ENCODE data around the gene POP5.
A peak's percentile ranks its signal among the peaks of the same experiment; 100 is the strongest.
"Not testable (repeated sequence)": the region's sequence is repeated elsewhere in the genome, so short reads cannot be mapped to it uniquely, and the experiment has no call there.

POP5 gene

GRCh38 chr12:120580787-120581723, at the start of gene POP5:
POP5 (minus strand) TSS chr12:120581402; CDS start chr12:120581362, 40 bp downstream.
- peaks cover 26% of the 10 kb centered on the region for H3K27me3 ChIP-seq (ENCODE audit: control insufficient read depth, insufficient read depth, low read length)
- peaks cover 34% of the 10 kb centered on the region for H3K36me3 ChIP-seq (ENCODE audit: control insufficient read depth, low read depth, low read length)
- H3K27ac ChIP-seq (ENCODE audit: low read length): no peak within 1 kb of the TSS
- H3K9ac ChIP-seq (ENCODE audit: low read length): peak within 1 kb of the TSS; percentile 82
- peak within 1 kb of the TSS; percentile 88 for H3K4me3 ChIP-seq (ENCODE audit: low read length)
- H3K4me1 ChIP-seq (ENCODE audit: control insufficient read depth, low read depth, low read length): peaks cover 4% of the 10 kb centered on the region
- no peaks in the 10 kb centered on the region for H3K9me3 ChIP-seq (ENCODE audit: control insufficient read depth, low read depth, low read length)

- Histone ChIP-seq H3K4me1 (ENCODE audit: control insufficient read depth, low read depth, low read length) (no peaks in the 10 kb centered on the region), H3K4me3 (ENCODE audit: low read length) (no peak overlapping the region), H3K9ac (ENCODE audit: low read length) (no peak overlapping the region), H3K36me3 (ENCODE audit: control insufficient read depth, low read depth, low read length) (no peaks in the 10 kb centered on the region), H3K9me3 (ENCODE audit: control insufficient read depth, low read depth, low read length) (no peaks in the 10 kb centered on the region), H3K27me3 (ENCODE audit: control insufficient read depth, insufficient read depth, low read length) (no peaks in the 10 kb centered on the region), H3K27ac (ENCODE audit: low read length) (no peak overlapping the region)
These were observed 49.1 kb upstream of the POP5 start for GRCh38 chr12:120630104-120630892.

- H3K27me3 ChIP-seq (ENCODE audit: control insufficient read depth, insufficient read depth, low read length): no peaks in the 10 kb centered on the region
- no peaks in the 10 kb centered on the region for H3K4me1 ChIP-seq (ENCODE audit: control insufficient read depth, low read depth, low read length)
- no peak overlapping the region for H3K4me3 ChIP-seq (ENCODE audit: low read length)
- H3K9me3 ChIP-seq (ENCODE audit: control insufficient read depth, low read depth, low read length): no peaks in the 10 kb centered on the region
- H3K36me3 ChIP-seq (ENCODE audit: control insufficient read depth, low read depth, low read length): no peaks in the 10 kb centered on the region
- H3K9ac ChIP-seq (ENCODE audit: low read length): no peak overlapping the region
- H3K27ac ChIP-seq (ENCODE audit: low read length): no peak overlapping the region
These were observed 47.7 kb upstream of the POP5 start for GRCh38 chr12:120628919-120629318.

GRCh38 chr12:120625557-120626419, 44.6 kb upstream of the POP5 start:
- no peak overlapping the region for H3K9ac ChIP-seq (ENCODE audit: low read length)

DNA sequence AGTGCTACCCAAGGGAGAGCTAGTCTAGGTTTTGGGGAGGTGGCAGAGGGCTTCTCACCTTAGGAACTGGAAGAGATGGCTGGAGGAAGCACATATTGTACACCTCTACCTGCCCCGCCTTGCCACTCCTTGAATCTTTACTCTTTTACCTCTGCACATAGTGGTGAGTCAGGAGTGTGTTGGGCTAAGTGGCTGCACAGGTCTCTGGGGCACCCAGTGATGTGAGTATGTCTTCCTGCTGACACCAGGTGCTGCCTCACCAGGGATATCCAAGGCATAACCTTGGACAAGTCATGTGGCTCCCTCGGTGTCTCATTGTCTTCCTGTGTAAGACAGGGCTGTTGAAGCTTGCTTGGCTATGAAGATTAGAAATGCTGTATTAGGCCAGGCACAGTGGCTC, 39.4 kb upstream of the POP5 start:
- no peak overlapping the region for H3K27ac ChIP-seq (ENCODE audit: low read length)
- H3K9me3 ChIP-seq (ENCODE audit: control insufficient read depth, low read depth, low read length): no peaks in the 10 kb centered on the region
- H3K4me3 ChIP-seq (ENCODE audit: low read length): no peak overlapping the region
- no peaks in the 10 kb centered on the region for H3K27me3 ChIP-seq (ENCODE audit: control insufficient read depth, insufficient read depth, low read length)
- H3K9ac ChIP-seq (ENCODE audit: low read length): no peak overlapping the region
- no peaks in the 10 kb centered on the region for H3K36me3 ChIP-seq (ENCODE audit: control insufficient read depth, low read depth, low read length)
- H3K4me1 ChIP-seq (ENCODE audit: control insufficient read depth, low read depth, low read length): no peaks in the 10 kb centered on the region

More at GRCh38 chr12:120625557-120626419, 44.6 kb upstream of the POP5 start:
- Histone ChIP-seq H3K27me3 (ENCODE audit: control insufficient read depth, insufficient read depth, low read length) (no peaks in the 10 kb centered on the region), H3K4me1 (ENCODE audit: control insufficient read depth, low read depth, low read length) (no peaks in the 10 kb centered on the region), H3K4me3 (ENCODE audit: low read length) (no peak overlapping the region), H3K9me3 (ENCODE audit: control insufficient read depth, low read depth, low read length) (no peaks in the 10 kb centered on the region), H3K27ac (ENCODE audit: low read length) (no peak overlapping the region), H3K36me3 (ENCODE audit: control insufficient read depth, low read depth, low read length) (no peaks in the 10 kb centered on the region)

GRCh38 chr12:120618954-120619615, 37.9 kb upstream of the POP5 start:
- Histone ChIP-seq H3K27me3 (ENCODE audit: control insufficient read depth, insufficient read depth, low read length) (no peaks in the 10 kb centered on the region), H3K9ac (ENCODE audit: low read length) (no peak overlapping the region), H3K36me3 (ENCODE audit: control insufficient read depth, low read depth, low read length) (no peaks in the 10 kb centered on the region), H3K4me1 (ENCODE audit: control insufficient read depth, low read depth, low read length) (no peaks in the 10 kb centered on the region), H3K9me3 (ENCODE audit: control insufficient read depth, low read depth, low read length) (no peaks in the 10 kb centered on the region), H3K4me3 (ENCODE audit: low read length) (peak overlapping the region; percentile 5), H3K27ac (ENCODE audit: low read length) (no peak overlapping the region)

GRCh38 chr12:120617767-120618166, 36.6 kb upstream of the POP5 start:
- H3K27me3 ChIP-seq (ENCODE audit: control insufficient read depth, insufficient read depth, low read length); H3K9me3 ChIP-seq (ENCODE audit: control insufficient read depth, low read depth, low read length); H3K4me1 ChIP-seq (ENCODE audit: control insufficient read depth, low read depth, low read length); H3K27ac ChIP-seq (ENCODE audit: low read length); H3K9ac ChIP-seq (ENCODE audit: low read length); H3K36me3 ChIP-seq (ENCODE audit: control insufficient read depth, low read depth, low read length); H3K4me3 ChIP-seq (ENCODE audit: low read length): not testable (repeated sequence)

- H3K9ac ChIP-seq (ENCODE audit: low read length); H3K4me3 ChIP-seq (ENCODE audit: low read length); H3K4me1 ChIP-seq (ENCODE audit: control insufficient read depth, low read depth, low read length); H3K27ac ChIP-seq (ENCODE audit: low read length); H3K27me3 ChIP-seq (ENCODE audit: control insufficient read depth, insufficient read depth, low read length); H3K9me3 ChIP-seq (ENCODE audit: control insufficient read depth, low read depth, low read length); H3K36me3 ChIP-seq (ENCODE audit: control insufficient read depth, low read depth, low read length): not testable (repeated sequence)
These were observed 36.0 kb upstream of the POP5 start for GRCh38 chr12:120617193-120617592.

- Histone ChIP-seq H3K36me3 (ENCODE audit: control insufficient read depth, low read depth, low read length) (no peaks in the 10 kb centered on the region), H3K9me3 (ENCODE audit: control insufficient read depth, low read depth, low read length) (no peaks in the 10 kb centered on the region), H3K9ac (ENCODE audit: low read length) (no peak overlapping the region), H3K4me1 (ENCODE audit: control insufficient read depth, low read depth, low read length) (no peaks in the 10 kb centered on the region), H3K27ac (ENCODE audit: low read length) (no peak overlapping the region), H3K27me3 (ENCODE audit: control insufficient read depth, insufficient read depth, low read length) (no peaks in the 10 kb centered on the region), H3K4me3 (ENCODE audit: low read length) (no peak overlapping the region)
These were observed 33.6 kb upstream of the POP5 start for GRCh38 chr12:120614848-120615247.

- H3K36me3 ChIP-seq (ENCODE audit: control insufficient read depth, low read depth, low read length); H3K4me3 ChIP-seq (ENCODE audit: low read length); H3K4me1 ChIP-seq (ENCODE audit: control insufficient read depth, low read depth, low read length); H3K27ac ChIP-seq (ENCODE audit: low read length); H3K9ac ChIP-seq (ENCODE audit: low read length); H3K9me3 ChIP-seq (ENCODE audit: control insufficient read depth, low read depth, low read length); H3K27me3 ChIP-seq (ENCODE audit: control insufficient read depth, insufficient read depth, low read length): not testable (repeated sequence)
These were observed 30.3 kb upstream of the POP5 start for GRCh38 chr12:120611534-120611933.

GRCh38 chr12:120610560-120610959, 29.4 kb upstream of the POP5 start:
- Histone ChIP-seq H3K36me3 (ENCODE audit: control insufficient read depth, low read depth, low read length) (no peaks in the 10 kb centered on the region), H3K4me3 (ENCODE audit: low read length) (no peak overlapping the region), H3K27me3 (ENCODE audit: control insufficient read depth, insufficient read depth, low read length) (no peaks in the 10 kb centered on the region), H3K9ac (ENCODE audit: low read length) (no peak overlapping the region), H3K9me3 (ENCODE audit: control insufficient read depth, low read depth, low read length) (no peaks in the 10 kb centered on the region), H3K27ac (ENCODE audit: low read length) (no peak overlapping the region), H3K4me1 (ENCODE audit: control insufficient read depth, low read depth, low read length) (no peaks in the 10 kb centered on the region)
